D721Med (cell line): Measurements from ENCODE around the gene PAX2.
A peak's percentile ranks its signal among the peaks of the same experiment; 100 is the strongest.

Experiments
- DNase-seq: peaks from one replicate; pipeline ENCODE4 v3.0.0; 2011; ENCODE audit warnings: low spot score; ENCODE audit not compliant: insufficient read length
- FAIRE-seq: peaks from 2 replicates; lab custom pipeline; 2011; peaks lifted over from hg19 to GRCh38; lab: Jason Lieb, UNC
- TF ChIP-seq, protein P1 (sequence below): IDR thresholded peaks from 2 replicates; pipeline ENCODE4 v1.5.1; 2012; ENCODE audit warnings: mild to moderate bottlenecking, control low read depth; ENCODE audit not compliant: insufficient read depth; ENCODE audit errors: missing control alignments

Gene PAX2

DNA sequence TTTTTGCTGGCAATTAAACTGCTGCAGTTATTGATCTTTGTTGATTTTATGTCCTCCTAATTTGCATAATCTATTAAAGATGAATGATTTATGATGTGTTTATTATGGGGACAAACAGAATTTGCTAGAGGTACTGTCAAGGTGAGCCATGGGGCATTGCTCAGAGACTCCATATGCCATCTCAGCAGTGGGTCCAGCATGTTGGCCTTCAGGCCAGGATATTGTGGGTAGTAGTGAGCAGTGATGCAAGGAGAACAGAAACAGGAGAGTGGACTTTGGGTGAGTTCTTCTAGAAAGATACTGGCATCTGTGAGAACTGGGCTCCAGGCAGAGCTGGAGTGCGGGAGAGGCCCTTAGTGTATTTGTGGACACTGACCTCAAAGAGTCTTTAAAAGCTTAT lies 65.9 kb downstream of the PAX2 start:
- FAIRE-seq (no peak), DNase-seq (no peak)
- TF ChIP-seq, protein P1, sequence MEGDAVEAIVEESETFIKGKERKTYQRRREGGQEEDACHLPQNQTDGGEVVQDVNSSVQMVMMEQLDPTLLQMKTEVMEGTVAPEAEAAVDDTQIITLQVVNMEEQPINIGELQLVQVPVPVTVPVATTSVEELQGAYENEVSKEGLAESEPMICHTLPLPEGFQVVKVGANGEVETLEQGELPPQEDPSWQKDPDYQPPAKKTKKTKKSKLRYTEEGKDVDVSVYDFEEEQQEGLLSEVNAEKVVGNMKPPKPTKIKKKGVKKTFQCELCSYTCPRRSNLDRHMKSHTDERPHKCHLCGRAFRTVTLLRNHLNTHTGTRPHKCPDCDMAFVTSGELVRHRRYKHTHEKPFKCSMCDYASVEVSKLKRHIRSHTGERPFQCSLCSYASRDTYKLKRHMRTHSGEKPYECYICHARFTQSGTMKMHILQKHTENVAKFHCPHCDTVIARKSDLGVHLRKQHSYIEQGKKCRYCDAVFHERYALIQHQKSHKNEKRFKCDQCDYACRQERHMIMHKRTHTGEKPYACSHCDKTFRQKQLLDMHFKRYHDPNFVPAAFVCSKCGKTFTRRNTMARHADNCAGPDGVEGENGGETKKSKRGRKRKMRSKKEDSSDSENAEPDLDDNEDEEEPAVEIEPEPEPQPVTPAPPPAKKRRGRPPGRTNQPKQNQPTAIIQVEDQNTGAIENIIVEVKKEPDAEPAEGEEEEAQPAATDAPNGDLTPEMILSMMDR: no peak

DNA sequence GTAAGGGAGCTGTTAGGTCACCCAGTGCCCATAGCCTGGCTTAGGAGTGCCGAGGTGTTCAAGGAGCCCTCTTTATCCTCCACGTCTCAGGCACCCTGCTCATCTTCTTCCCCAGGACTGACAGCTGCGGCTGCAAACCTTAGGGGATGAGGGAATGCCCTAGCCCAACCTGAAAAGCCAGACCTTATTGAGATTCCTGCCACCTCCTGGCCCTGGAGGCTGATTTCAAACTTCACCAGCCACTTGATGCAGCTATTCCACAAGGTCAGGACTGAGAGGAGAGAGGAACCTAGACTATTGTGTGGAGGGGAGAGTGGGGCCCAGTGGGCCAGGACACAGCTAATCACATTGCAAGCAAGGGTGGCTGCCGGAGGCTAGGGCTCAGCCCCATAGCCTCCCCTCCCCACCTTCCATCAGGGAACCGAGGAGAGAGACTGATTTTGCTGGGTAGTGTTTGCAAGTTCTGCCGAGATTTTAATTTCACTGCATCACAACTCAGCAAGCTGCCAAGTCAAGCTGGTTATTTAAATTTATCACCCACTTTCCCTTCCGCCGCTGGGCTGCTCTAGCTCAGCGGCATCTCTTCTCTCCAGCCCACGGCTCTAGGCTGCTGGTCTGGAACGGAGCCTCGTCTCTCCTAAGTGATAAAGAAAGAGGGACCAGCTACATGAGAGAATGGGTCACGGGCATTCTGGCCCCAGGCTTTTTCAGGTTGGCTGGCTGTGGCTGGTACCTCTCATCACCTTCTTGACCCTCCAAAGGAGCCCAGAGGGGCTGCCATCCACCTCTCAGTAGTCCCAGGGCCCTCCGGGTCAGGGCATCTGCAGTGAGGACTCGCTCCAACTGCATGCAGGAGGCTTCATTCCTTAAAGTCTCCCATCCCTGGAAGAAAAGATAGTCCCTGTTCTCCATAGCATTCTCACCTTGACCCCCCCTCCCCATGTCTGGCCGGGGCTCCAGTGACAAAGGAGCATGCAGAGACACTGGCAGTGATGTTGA lies 66.7 kb downstream of the PAX2 start:
- no peak for FAIRE-seq
- no peak for DNase-seq
- TF ChIP-seq, protein P1: no peak

DNA sequence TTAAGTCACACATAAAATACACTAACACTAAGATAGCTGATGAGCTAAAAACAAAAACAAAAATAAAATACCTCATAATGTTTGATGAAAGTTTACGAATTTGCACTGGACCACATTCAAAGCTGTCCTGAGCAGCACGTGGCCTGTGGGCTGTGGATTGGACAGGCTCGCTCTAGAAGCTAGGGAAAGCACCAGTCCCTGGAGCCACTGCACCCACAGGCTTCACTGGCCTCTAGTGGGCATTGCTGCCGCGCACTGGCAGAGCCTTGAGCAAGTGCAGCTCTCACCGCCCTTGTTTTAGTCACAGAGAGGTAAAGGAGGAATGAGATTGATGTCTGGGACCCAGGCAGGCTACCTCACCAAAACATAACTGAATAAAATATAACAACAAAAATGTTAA lies 67.6 kb downstream of the PAX2 start:
- TF ChIP-seq, protein P1: no peak
- FAIRE-seq (no peak), DNase-seq (no peak)

DNA sequence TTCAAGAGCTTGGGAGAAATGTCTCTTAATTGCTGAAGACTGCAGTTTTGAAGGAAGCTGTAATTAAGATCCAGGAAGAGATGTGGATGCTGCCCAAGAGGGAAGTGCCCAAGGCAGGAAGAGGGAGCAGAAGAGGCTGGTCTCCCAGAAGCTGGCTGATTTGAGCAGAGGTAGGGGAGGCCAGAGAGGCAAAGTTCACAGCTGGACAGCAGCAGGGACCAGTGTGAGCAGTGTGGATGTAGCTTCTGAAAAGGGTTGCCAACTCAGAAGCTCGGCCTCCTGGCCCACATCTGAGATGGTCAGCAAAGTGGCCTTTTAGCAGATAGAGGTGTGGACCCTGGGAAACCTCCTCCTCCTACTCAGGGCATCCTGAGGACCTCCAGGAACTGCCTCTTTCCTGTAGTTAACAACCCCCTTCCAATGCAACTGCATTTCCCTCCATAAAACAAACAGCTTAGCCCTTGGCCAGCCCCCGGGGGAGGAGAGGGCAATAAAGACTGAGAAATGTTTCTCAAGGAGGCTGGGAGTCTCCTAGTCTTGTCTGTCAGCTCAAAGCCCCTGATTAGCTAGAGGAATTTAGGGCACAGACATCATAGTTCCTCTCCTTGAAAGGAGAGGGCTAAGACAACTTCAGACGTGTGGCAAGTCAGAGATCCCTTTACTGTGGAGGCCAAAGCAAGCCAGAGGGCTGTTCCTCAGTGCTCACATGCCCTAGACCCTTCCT lies 69.5 kb downstream of the PAX2 start:
- TF ChIP-seq, protein P1: no peak
- DNase-seq: no peak
- no peak for FAIRE-seq

DNA sequence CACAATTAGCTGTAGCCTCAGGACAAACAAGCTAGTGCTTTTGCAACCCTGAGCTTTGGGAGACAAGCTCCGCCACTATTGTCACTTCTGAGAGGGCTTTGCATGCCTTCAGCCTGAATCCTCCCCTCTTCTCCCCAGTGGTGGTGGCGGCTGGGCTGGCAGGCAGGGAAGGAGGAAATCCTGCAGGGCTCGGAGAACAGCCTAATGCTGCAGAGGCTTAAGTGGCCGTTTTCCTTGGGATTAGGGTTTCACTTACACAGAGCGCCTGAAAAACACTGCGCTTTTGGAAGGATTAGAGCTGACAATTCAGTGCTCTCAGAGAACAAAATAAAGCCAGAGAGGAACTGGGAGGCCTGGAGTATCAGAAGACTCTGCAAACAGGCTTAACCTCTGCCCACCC lies 71.3 kb downstream of the PAX2 start:
- FAIRE-seq: no peak
- TF ChIP-seq, protein P1: no peak
- no peak for DNase-seq

DNA sequence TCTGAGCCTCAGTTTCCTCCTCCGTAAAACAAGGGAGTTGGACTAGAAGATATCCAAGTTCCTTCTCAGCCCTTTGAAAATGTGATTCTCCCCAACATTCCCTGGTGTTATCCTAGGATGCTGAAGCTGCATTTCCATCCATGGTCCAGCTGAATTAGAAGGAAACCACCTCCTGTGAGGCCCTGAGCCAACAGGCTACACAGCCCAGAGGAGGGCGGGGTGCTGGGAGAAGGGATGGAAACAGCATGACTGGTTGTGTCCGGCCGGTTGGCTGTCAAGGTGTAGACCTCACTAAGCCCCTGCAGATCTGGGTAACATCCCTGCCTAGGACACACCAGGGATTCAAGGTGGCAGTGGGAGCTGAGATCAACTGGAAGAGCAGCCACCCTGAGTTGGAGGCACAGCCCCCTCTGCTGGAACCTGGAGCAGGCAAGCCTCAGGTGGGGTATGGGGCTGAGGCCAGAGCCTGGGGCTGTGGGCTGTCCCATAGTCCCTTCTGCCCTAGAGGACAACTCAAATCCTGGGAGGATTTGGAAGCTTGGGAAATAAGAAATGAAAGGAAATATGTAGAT lies 72.0 kb downstream of the PAX2 start:
- no peak for DNase-seq
- no peak for FAIRE-seq
- TF ChIP-seq, protein P1: peak; percentile 8
